SK-N-SH treated with all-trans-retinoic acid at 6 μM for 48 hours (cell line): ENCODE measurements around the gene OXSR1.

Experiments
- TCF4 ChIP-seq: fragments of 250-450 bp; sonication (Bioruptor Pico); IDR thresholded peaks from 2 replicates; pipeline ENCODE4 v1.8.0; 2021; ENCODE audit warnings: mild to moderate bottlenecking, moderate library complexity, borderline replicate concordance
- ZC3H10 ChIP-seq: fragments of 250-450 bp; sonication (Bioruptor Pico); IDR thresholded peaks from 2 replicates; pipeline ENCODE4 v1.5.1; 2021; ENCODE audit warnings: mild to moderate bottlenecking, moderate library complexity
- TF ChIP-seq, protein P1 (sequence below): fragments of 250-450 bp; sonication (Bioruptor Pico); IDR thresholded peaks from 2 replicates; pipeline ENCODE4 v1.5.1; 2020; ENCODE audit warnings: low read depth, mild to moderate bottlenecking, moderate library complexity

DNA sequence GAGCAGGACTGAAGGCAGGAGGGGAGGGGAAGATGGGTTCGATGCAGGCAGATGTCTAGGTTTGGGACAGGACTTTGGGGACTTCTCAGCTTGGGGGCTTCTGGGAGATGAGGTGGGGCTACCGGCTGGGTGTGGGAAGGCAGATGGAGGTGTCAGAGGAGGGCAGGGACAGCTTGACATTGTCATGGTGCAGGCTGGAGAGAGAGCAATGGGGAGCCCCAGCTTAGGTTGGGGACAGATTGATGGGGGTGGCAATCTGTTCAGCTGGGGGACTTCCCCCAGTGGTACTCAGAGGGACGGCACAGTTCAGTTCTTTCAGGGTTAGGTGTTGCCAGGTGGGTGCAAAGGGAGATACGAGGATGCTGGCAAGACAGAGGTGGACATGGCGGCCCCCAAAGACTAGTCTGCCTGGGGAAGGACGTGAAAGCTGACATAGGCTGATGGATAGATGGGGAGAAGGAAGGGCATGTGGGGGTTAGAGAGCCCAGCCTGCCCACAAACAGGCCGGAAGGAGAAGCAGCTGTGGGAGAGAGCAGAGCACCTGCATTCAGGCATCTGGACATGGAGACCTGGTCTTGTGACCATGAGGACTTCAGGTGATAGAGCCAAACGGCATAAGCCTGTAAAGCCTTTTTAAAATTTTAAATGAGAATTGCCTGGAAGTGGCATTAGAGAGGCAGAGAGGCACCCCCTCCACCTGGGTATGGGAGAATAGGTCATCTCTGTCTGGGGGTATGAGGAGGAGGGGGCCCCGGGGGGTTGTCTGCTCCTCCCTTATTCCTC is 49.5 kb upstream of the OXSR1 start:
- TF ChIP-seq, protein P1, sequence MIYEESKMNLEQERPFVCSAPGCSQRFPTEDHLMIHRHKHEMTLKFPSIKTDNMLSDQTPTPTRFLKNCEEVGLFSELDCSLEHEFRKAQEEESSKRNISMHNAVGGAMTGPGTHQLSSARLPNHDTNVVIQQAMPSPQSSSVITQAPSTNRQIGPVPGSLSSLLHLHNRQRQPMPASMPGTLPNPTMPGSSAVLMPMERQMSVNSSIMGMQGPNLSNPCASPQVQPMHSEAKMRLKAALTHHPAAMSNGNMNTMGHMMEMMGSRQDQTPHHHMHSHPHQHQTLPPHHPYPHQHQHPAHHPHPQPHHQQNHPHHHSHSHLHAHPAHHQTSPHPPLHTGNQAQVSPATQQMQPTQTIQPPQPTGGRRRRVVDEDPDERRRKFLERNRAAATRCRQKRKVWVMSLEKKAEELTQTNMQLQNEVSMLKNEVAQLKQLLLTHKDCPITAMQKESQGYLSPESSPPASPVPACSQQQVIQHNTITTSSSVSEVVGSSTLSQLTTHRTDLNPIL (CRISPR knock-in tag): no peak
- TF ChIP-seq TCF4 (CRISPR knock-in tag) (no peak), ZC3H10 (CRISPR knock-in tag) (no peak)
